NCI-H748 treated with DMSO at 0.1 percent for 48 hours (cell line): ENCODE measurements around the gene LTF.
A peak's percentile ranks its signal among the peaks of the same experiment; 100 is the strongest.

Experiments
- DNase-seq: peaks from one replicate; lab custom pipeline; 2025; lab: John Stamatoyannopoulos, UW

LTF gene

DNA sequence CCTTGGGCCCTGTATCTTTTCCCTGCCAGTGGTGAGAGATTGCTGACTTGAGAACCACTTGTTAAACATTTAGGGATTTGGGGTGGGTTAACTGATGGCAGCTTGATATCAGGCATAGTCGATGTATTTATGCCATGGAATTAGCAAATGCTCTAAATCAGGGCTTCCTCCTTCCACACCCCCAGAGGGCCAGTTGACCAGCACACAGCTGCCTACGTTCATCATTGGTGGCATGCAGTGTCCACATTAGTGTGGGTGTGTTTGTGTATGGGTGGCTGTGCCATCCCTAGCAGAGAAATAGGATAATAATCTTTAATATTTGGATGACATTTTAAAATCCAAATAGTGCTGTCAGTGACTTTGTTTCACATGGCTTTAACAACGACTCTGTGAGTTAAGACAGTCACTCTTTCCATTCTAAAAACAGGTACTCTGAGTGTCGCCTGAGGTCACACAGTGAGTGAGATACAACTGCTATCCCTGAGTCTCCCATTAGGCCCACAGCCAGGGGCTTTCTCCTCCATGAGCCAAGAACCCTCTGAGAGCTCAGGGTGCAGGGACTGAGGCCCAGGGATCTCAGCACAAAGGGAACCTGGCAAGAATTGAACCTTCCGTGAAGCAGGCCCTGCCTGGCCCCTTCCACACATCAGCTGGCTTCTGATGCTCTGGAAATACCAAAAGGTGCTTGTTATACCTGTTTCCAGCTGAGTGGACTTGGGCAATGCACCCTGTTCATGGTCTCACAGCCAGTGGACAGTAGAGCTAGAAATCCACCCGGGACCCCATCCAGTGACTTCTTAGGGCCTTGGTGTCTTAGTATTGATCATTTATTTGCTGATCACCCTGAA lies 4.3 kb upstream of the LTF start:
- DNase-seq: no peak

GRCh38 chr3:46467562-46467961 lies 2.9 kb upstream of the LTF start:
- DNase-seq: no peak

- no peak for DNase-seq
Measured at GRCh38 chr3:46466871-46467403, 2.2 kb upstream of the LTF start.

DNA sequence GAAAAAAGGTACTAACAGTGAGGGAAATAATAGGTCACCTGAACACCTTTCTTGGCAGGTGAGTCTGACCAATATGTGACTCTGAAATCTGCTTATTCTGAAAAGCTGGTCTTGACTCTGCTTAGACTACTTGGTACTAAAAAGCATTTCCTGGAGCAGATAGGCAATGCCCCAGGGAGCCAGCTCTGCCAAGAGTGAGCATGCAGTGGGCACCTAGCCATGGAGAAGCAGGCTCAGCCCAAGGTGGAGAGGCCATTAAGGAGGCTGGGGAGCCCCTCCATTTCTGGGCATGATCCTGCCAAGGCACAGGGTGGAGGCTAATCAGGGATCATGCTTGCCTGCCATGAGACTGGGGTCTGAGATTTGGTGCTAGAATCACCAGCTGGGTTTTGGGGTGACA lies 1.6 kb upstream of the LTF start:
- DNase-seq: no peak

DNA sequence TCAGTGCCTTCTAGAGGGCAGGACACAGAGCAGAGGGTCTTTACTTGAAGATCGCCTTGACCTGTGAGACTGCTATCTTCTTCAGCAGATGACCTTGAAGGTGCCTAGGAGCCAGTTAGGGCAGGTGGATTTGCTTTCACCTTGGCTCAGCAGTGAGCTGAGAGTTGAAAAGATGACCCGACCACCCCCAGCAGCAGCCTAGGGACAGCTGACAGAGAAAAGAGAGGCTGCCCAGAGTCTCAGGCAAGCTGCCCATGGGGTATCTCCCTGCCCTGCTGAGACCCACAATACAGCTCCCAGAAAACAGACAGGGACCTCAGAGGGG lies 453 bp upstream of the LTF start:
- no peak for DNase-seq

- DNase-seq: no peak
Measured at GRCh38 chr3:46463868-46464241, 850 bp downstream of the LTF start.

- DNase-seq: no peak
Measured at GRCh38 chr3:46463120-46463867, 1.4 kb downstream of the LTF start.

DNA sequence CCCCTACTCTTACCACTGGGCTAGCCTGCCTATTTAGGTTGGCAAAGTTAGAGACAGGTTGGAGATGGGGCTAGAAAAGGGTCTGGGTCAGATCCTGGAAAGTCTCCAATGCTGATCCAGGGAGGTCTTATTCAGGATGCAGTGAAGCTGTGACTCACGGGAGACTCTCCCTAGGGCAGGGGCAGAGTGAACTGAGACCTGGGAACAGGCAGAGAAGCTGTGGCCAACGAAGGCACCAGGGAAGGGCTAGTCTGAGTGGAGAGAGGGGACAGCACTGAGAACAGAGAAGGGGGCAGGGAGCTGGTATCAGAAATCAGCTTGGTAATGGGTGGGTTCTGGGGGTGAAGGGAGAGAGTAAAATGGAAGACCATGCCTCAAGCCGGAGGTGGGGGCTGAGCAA lies 2.2 kb downstream of the LTF start:
- no peak for DNase-seq

- no peak for DNase-seq
Measured at GRCh38 chr3:46462111-46462510, 2.6 kb downstream of the LTF start.

DNA sequence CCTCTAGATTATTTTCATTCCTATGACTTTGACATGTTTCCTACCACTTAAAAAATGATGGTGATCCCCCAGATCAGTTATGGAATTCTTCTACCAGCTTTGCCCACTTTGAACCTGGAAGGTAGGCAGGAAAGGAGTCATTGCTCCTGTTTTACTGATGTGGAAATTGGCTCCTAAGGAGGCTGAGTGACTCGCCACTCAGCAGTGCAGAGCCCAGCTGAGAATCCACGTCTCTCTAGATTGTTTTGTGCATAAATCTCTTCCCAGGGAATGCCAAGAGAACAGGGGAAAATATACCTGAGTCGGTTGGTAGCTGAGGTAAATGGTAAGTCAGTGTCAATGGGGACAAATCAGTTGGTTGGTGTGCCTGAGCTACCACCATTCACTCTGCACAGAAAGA lies 4.7 kb downstream of the LTF start:
- no peak for DNase-seq

DNA sequence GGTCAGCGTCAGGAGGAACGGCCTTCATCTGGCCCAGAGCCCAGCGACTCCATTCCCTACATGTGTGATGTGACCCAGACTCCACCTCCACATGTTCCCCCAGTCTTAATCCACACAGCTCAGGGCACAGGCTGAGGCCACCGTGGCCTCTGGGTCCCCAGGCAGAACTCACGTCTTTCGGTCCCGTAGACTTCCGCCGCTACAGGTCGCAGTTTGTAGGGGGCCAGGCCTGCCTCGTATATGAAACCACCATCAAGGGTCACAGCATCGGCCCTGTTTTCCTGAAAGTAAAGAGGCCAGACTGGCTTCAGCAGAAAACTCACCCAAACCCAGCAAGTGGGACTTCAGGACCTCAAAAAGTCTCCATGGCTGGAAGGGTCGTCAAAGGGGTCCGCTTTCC lies 8.6 kb downstream of the LTF start:
- no peak for DNase-seq

- no peak for DNase-seq
Measured at GRCh38 chr3:46455231-46456115, 9.2 kb downstream of the LTF start.

DNA sequence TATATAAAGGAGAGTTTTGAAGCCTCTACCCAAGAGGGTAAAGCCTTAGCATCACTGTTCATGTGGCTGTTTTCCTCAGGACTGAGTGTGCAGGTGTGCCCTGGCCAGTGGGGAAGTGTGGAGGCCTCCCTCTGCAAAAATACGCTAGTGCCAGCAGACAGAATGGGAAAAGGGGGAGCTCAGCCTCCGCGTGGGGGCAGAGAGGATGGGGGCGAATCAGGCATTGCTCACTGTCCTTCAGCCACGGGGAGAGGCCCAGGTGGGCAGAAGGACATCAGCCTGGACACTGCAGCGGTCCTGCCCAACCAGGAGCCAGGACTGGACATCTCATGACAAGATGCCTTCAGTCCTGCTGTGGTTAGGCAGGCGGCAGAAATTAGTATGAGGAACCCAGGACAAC lies 10.1 kb downstream of the LTF start:
- DNase-seq: no peak

GRCh38 chr3:46454209-46454595 lies 10.5 kb downstream of the LTF start:
- no peak for DNase-seq

DNA sequence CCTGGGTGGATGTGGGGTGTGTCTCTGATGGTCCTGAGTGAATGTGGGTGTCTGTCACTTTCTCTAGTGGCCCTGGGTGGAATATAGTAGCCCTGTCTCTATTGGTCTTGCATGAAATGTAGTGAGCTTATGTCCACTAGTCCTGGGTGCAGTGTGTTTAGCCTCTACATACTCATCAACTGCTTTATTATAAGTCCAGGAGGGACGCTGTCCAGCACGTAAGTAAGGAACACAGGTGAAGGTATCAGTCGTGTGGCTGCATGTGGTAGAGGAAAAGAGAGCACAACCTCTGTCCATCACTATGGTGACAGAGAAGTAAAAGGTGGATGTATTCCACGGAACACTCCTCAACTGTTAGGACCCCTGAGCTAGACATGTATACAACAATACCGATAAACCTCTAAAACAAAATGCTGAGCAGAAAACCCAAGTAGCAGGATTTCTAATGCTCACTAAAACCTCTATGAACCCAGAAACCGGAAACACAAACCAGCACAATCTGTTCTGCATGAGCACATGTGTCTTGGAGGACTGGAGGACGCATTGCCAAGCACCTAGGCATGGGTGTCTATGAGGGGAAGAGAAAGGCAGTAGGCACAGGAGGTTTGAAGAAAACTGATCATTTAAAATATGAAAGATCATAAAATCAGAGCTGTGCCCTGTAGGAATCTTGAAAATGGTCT lies 11.0 kb downstream of the LTF start:
- no peak for DNase-seq

- DNase-seq: no peak
Measured at GRCh38 chr3:46449755-46450552, 14.8 kb downstream of the LTF start.

GRCh38 chr3:46448721-46449120 lies 16.0 kb downstream of the LTF start:
- DNase-seq: no peak

- no peak for DNase-seq
Measured at GRCh38 chr3:46447228-46447985, 17.3 kb downstream of the LTF start.

DNA sequence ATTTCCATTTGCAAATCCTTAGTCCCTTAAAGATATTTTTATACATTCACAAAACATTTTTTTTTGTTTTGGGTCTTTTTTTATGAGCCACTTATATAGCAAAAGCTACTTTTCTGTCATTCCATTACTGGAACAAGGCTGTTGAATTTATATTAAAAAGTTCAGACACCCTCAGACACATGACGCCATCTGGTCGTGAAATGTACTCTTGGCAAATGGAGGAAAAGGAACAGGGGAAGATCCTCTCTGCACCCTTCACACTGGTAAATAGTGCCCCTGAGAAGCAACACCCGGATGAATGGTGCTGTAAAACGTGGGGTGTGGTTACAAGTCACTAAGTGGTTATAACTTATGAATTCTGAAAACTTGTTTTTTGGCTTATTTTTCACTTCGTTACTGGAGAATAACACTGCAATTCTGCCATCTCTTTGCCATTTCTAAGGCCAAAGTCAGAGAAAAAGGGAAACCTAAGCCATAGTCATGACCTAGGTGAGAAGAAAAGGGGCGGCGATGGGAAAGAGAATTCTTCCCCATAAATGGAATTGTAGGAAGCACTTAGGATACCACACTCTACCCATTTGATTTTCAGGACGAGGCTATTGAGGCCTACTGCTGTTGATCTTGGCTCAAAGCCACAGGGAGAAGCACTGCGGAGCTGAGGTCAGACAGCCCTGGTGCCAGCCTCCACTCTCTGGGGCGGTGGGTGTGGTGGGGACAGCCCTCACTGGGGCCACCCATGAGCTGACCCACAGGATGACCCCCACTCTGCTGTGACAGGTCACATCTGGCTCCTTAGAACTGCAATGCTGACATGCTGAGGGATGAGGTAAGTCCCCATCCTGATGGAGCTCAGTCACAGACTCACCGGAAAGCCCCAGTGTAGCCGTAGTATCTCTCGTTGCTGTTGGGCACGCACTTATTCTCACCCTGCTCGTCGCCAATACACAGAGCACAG lies 21.9 kb downstream of the LTF start:
- DNase-seq: peak; percentile 7
